Pancreas (tissue), 10 donors: Measurements from ENCODE around the gene LYPLA2. TPM values are rescaled to one million over a fixed set of nuclear protein-coding genes. Genes with fewer than 3 reads are reported as not detected.

ENCODE experiments used
- ATAC-seq, 4 donors: fragments of 200-7000 bp; cut with Tn5 transposase; one replicate each; pipeline versions ENCODE4 v1.8.0 to v1.9.1; 2020; ENCODE audit warnings: mild to moderate bottlenecking in 4 of 4, moderate library complexity in 4 of 4
- DNase-seq, 6 donors: peaks; one replicate each; pipeline ENCODE4 v3.0.0-alpha.2; 2020
- FAIRE-seq: peaks from 2 replicates; lab custom pipeline; 2012; peaks lifted over from hg19 to GRCh38; lab: Jason Lieb, UNC
- H3K27ac ChIP-seq, 4 donors: fragments of 200-600 bp; sonication (generic); 1 replicate in 3 of 4; 2 replicates in 1 of 4; pipeline versions ENCODE4 v1.5.0 to v1.8.0; 2020
- H3K27me3 ChIP-seq, 4 donors: fragments of 200-600 bp; one replicate each; pipeline ENCODE4 v1.8.0; 2021
- H3K36me3 ChIP-seq, 3 donors: fragments of 200-600 bp; sonication (generic) in 1 of 3; one replicate each; pipeline versions ENCODE4 v1.5.0 to v1.8.0; 2020 to 2021
- H3K4me1 ChIP-seq, 3 donors: fragments of 200-600 bp; one replicate each; pipeline ENCODE4 v1.8.0; 2021
- H3K4me3 ChIP-seq, 4 donors: fragments of 200-600 bp; sonication (generic) in 2 of 4; one replicate each; pipeline versions ENCODE4 v1.5.0 to v1.8.0; 2020 to 2021
- H3K9me3 ChIP-seq, 4 donors: fragments of 200-600 bp; one replicate each; pipeline ENCODE4 v1.8.0; 2021
- WGBS, 2 donors: extraction: QIAGEN DNeasy Blood & Tissue Kit; methylation state at CpG; one replicate each; pipeline ENCODE4 v1.1.7; 2013; 5-methylcytosine and 5-hydroxymethylcytosine counted together
- intact Hi-C, 3 donors: fragments of 100-400 bp; cut with DNase I; formaldehyde crosslinking; loops; one replicate each; pipeline versions ENCODE4 v1.11.1 to v1.14.2; 2022
- polyA plus RNA-seq, 2 donors: library from polyadenylated mRNA; stranded (reverse); fragments of 200-250 nt; gene quantifications; one replicate each; pipeline ENCODE4 v1.2.3, GENCODE V29; 2013
- total RNA-seq, 6 donors: library from RNA; stranded (reverse); fragmentation: NEBNext Ultra II Directional in 4 of 6; extraction: Animal tissue kit (Norgen Biotek cat#: 25700) in 4 of 6; gene quantifications; one replicate each; pipeline versions ENCODE4 v1.2.1 to v1.2.4, GENCODE V29; 2021 to 2023
- TF ChIP-seq, protein P1 (sequence below), 4 donors: fragments of 200-600 bp; sonication (generic) in 3 of 4; IDR thresholded peaks; one replicate each; pipeline versions ENCODE4 v1.5.0 to v1.8.0; 2021; ENCODE audit warnings: antibody characterized with exemption in 4 of 4
- donor health status: healthy with polysubstance abuse.
- donor health status: DM: no; HTN: no; CAD: no; lungs with moderate emphysema.
- donor health status: DM: no; HTN: no; CAD: no.
- donor health status: control.
- donor health status: control.
- donor health status: Bipolar disorder and iron deficiency.
- donor health status: DM: yes; HTN: yes; CAD: no.
- donor health status: DM: no; HTN: no; CAD: no.
- donor health status: DM: no; HTN: no; CAD: no.
- donor health status: DM: yes; HTN: yes; CAD: no.

The LYPLA2 gene
- total and polyA plus RNA-seq, 8 donors = 13.6 to 45.4 (median 22.9) TPM

DNA sequence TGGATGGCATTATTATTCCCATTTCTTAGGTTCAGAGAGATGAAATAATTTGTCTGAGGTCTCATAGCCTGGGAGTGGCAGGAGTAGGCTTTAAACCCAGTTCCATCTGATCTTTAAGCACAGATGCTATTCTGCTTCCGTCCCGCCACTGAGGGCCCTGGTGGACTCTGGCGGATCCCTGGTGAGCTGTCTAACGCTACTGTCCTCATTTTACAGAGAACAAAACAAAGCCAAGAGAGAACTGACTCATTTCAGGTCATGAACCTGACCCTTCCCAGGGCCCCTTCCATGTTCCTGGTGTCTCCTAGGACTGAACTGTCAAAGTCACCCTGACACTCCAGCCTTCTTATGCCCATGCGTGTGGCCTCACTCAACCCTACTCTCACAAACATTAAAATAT is 12.7 kb downstream of the LYPLA2 start:
- TF ChIP-seq, protein P1, sequence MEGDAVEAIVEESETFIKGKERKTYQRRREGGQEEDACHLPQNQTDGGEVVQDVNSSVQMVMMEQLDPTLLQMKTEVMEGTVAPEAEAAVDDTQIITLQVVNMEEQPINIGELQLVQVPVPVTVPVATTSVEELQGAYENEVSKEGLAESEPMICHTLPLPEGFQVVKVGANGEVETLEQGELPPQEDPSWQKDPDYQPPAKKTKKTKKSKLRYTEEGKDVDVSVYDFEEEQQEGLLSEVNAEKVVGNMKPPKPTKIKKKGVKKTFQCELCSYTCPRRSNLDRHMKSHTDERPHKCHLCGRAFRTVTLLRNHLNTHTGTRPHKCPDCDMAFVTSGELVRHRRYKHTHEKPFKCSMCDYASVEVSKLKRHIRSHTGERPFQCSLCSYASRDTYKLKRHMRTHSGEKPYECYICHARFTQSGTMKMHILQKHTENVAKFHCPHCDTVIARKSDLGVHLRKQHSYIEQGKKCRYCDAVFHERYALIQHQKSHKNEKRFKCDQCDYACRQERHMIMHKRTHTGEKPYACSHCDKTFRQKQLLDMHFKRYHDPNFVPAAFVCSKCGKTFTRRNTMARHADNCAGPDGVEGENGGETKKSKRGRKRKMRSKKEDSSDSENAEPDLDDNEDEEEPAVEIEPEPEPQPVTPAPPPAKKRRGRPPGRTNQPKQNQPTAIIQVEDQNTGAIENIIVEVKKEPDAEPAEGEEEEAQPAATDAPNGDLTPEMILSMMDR (IDR thresholded peaks at IDR 0.05) = no peak
- Histone ChIP-seq H3K36me3 (no peaks in the 10 kb centered on the region), H3K9me3 (no peaks in the 10 kb centered on the region), H3K27ac (no peak overlapping the region), H3K4me1 (peaks cover 6 to 13% (median 10%) of the 10 kb centered on the region in 3 donors), H3K27me3 (no peaks in the 10 kb centered on the region), H3K4me3 (no peak overlapping the region)
- DNase-seq (no peak), ATAC-seq (no peak), FAIRE-seq (no peak)
- 95 to 96% methylated on average over 5 of the region's 5 CpGs for WGBS, 2 donors
- intact Hi-C loops = no loop called here

DNA sequence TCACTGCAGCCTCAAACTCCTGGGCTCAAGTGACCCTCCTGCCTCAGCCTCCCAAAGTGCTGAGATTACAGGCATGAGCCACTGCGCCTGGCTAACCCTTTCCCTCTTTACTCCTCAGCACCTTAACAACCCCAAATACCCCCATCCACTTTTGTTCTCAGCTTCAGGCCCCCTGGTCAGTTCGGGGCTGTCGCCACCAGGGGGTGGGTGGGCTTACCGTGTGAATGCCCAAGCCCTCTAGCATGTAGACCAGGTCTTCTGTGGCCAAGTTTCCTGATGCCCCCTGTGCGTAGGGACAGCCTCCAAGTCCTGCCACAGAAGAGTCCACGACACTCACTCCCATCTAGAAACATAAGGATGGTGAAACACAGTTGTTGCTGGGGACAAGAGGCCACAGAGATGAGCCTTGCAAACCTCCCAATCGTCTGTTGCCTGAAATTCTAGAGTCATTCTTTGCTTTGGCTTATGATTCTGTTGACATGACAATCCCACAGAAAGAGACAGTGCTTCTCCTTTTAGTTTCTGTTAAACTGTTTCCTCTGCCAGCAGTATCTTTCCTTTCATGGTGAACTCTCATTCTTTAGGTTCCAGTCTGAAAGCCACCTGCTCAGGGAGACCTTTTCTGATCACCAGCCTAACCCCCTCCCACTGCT is 13.4 kb downstream of the LYPLA2 start:
- TF ChIP-seq, protein P1 (IDR thresholded peaks at IDR 0.05) = no peak
- FAIRE-seq = no peak

DNA sequence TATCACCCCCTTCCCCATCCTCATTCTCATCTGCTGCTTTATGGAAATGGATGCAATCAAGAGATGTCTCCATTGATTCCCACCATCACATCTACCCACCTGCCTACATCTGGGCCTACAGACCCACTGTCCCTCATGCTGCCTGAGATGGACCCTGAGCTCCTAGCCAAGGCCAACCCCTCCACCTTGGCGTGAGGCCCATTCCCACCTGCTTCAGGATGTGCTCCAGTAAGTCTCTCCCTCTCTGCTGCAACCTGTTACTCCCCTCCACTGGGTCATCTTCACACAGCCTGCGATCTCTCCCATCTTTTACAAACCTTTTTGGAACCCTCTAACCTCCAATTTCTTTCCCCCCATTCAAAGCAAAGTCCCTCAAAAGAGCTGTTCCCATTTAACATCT is 14.1 kb downstream of the LYPLA2 start:
- Histone ChIP-seq H3K9me3 (no peaks in the 10 kb centered on the region), H3K27me3 (no peaks in the 10 kb centered on the region), H3K36me3 (no peaks in the 10 kb centered on the region), H3K4me3 (no peak overlapping the region), H3K4me1 (peaks cover 0 to 8% (median 0%) of the 10 kb centered on the region in 3 donors), H3K27ac (no peak overlapping the region)
- intact Hi-C loops = no loop called here
- ATAC-seq (no peak), FAIRE-seq (no peak), DNase-seq (no peak)
- WGBS, 2 donors = 93 to 94% methylated on average over 2 of the region's 2 CpGs
- TF ChIP-seq, protein P1 (IDR thresholded peaks at IDR 0.05) = no peak

More for the DNA sequence above, 13.4 kb downstream of the LYPLA2 start:
- 83 to 84% methylated on average over 7 of the region's 7 CpGs for WGBS, 2 donors
- Histone ChIP-seq H3K9me3 (no peaks in the 10 kb centered on the region), H3K27ac (no peak overlapping the region), H3K4me3 (no peak overlapping the region), H3K4me1 (peaks cover 3 to 6% (median 6%) of the 10 kb centered on the region in 3 donors), H3K27me3 (no peaks in the 10 kb centered on the region), H3K36me3 (no peaks in the 10 kb centered on the region)
- intact Hi-C loops = no loop called here
- ATAC-seq = no peak
- DNase-seq = no peak

DNA sequence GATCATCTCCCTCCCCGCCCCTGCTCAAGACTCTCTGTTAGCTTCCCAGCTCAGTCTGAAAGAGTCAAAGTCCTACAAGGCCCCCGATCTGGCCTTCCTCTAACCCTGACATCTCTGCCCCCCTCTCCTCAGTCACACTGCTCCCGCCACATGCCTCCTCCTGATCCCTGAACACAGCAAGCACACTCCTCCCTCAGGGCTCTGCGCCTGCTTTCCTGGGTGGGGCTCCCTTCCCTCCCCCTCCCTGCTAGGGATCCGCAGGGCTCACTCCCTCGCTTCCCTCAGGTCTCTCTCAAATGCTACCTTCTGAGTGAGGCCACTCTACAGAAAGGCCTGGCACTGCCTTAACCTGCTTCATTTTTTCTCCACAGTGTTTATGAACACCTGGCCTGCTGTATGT is 15.3 kb downstream of the LYPLA2 start:
- peaks cover 0 to 11% (median 0%) of the 10 kb centered on the region in 3 donors for H3K4me1 ChIP-seq
- FAIRE-seq (no peak), DNase-seq (no peak), ATAC-seq (no peak)
- WGBS, 2 donors = 86 to 90% methylated on average over 6 of the region's 6 CpGs
- no peaks in the 10 kb centered on the region for H3K9me3 ChIP-seq
- H3K36me3 ChIP-seq = no peaks in the 10 kb centered on the region
- intact Hi-C loops = no loop called here
- TF ChIP-seq, protein P1 (IDR thresholded peaks at IDR 0.05) = no peak
- no peak overlapping the region for H3K27ac ChIP-seq
- H3K27me3 ChIP-seq = no peaks in the 10 kb centered on the region
- H3K4me3 ChIP-seq = no peak overlapping the region

DNA sequence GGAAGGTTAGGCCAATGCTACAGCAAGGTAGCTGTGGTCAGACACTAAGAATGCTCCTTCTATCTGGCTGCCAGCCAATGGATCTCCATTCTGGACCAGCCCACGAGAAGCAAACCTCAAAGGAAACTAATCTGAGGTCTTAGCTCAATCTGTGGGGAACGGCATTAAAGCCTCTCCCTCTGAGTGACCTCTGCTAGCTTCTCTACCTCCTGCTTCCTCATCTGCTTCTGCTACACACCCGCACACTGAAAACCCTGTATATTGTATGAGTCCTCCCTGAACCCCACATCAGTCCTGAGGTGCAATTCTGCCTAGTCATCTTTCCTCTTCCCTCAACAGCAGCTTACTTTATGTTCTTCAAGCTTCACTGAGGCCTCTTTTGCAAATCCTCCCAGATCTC is 16.5 kb downstream of the LYPLA2 start:
- intact Hi-C loops = no loop called here
- FAIRE-seq = no peak
- H3K27ac ChIP-seq = no peak overlapping the region
- no peak overlapping the region for H3K4me3 ChIP-seq
- TF ChIP-seq, protein P1 (IDR thresholded peaks at IDR 0.05) = no peak
- peaks cover 0 to 5% (median 0%) of the 10 kb centered on the region in 3 donors for H3K4me1 ChIP-seq
- no peaks in the 10 kb centered on the region for H3K9me3 ChIP-seq
- no peak for DNase-seq
- H3K27me3 ChIP-seq = no peaks in the 10 kb centered on the region
- 83 to 89% methylated on average over 3 of the region's 3 CpGs for WGBS, 2 donors
- H3K36me3 ChIP-seq = peaks cover 0 to 3% (median 0%) of the 10 kb centered on the region in 3 donors
- no peak for ATAC-seq
